Gastrocnemius medialis (tissue), 4 donors: ENCODE data around the gene ZNF488.

Experiments used
- CTCF ChIP-seq, 5 experiments: fragments of 450-650 bp in 3 of 5; fragments of 200-600 bp in 2 of 5; sonication (generic) in 2 of 5; IDR thresholded peaks in 4 of 5; conservative IDR thresholded peaks in 1 of 5; 1 replicate in 4 of 5; 2 replicates in 1 of 5; pipeline ENCODE4 v1.5.1; 2016 to 2019; ENCODE audit warnings: antibody characterized with exemption in 5 of 5, mild to moderate bottlenecking in 3 of 5, moderate library complexity in 3 of 5
- POLR2A ChIP-seq, 2 donors: fragments of 450-650 bp; IDR thresholded peaks; one replicate each; pipeline ENCODE4 v1.6.1; 2017; ENCODE audit warnings: antibody characterized with exemption in 2 of 2, mild to moderate bottlenecking in 2 of 2, moderate library complexity in 2 of 2

DNA sequence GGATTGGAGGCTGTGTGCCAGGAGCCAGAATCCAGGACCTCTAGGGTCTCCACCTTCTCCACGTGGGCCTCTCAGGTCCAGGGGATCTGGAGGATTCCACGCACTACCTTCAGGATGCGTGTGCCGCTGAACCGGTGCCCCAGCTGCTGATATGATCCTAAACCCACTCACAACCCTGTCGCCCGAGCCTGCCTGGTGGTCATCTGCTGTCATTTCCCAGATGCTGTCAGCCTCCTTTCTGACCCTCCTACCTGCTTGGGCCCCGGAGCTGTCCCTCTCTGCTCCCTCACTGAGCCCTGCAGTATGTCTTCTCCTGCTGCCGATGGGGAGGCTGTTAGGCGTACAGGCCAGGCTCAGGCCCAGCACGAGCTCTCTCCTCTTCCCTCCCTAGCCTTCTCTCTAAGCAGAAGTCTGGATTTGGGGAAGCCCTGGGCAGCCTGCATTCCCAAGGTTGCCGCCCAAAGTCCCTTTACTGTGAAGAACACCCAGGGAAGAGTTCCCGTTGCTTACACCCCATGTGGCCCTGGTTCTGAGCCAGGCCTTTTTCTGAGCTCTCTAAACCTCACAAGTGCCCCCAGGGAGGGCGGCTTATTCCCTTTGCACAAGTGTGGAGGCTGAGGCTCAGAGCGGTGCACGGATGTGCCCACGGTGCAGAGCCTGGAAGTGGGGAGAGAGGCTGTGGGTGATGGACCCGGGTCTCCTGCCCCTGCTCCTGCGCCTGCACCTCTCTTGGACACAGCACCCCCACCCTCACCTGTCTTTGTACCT lies 30.8 kb upstream of the ZNF488 start:
- no peak for TF ChIP-seq CTCF (IDR thresholded peaks at IDR 0.05 in 4 of 5, conservative IDR thresholded peaks at IDR 0.05 in 1 of 5)
- no peak for TF ChIP-seq POLR2A (IDR thresholded peaks at IDR 0.05)
